ENCODE results near the gene CCDC92.

DNA sequence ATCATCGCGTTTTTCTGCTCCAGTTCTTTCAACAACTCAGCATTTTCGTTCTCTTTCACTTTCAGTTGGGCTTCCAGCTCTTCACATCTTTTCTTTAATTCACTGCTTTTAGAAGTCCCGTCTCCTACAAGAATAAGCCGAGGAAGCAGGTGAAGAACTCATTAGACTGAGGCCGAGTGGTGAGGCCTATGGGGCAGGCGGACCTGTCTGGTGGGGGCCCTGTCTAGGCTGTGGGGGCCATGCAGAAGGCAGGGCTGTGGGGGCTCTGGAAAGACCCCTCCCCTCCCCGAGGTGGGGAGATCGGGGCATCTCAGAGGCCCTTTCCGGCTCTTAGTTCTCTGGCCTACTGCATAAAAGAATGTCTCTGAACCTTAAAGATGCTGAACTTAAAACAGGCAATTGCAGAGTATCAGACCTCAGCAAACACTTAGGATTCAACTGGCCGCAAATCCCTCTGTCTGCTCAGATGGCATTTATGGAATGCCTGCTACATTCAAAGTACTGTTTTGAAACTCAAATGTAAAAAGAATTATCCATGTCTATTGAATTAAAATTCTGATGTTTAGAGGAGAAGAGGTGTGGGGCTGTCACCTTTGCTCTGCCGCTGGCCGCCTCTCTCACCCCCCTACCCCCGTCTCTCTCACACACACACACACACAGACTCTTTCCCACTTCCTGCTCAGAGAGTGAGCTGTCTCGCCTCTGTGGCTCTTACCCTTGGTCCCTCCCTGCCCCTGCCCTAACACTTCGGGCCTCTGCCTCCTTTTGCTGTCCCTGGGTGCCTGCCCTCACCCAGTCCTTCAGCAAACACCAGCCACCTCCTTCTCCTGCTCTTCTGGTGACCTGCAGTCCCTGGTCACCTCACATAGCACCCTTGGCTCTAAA is 34.7 kb downstream of the CCDC92 start:
- TF ChIP-seq, protein P1, sequence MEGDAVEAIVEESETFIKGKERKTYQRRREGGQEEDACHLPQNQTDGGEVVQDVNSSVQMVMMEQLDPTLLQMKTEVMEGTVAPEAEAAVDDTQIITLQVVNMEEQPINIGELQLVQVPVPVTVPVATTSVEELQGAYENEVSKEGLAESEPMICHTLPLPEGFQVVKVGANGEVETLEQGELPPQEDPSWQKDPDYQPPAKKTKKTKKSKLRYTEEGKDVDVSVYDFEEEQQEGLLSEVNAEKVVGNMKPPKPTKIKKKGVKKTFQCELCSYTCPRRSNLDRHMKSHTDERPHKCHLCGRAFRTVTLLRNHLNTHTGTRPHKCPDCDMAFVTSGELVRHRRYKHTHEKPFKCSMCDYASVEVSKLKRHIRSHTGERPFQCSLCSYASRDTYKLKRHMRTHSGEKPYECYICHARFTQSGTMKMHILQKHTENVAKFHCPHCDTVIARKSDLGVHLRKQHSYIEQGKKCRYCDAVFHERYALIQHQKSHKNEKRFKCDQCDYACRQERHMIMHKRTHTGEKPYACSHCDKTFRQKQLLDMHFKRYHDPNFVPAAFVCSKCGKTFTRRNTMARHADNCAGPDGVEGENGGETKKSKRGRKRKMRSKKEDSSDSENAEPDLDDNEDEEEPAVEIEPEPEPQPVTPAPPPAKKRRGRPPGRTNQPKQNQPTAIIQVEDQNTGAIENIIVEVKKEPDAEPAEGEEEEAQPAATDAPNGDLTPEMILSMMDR (IDR thresholded peaks at IDR 0.05; ENCODE audit: insufficient read depth, low read depth, low read length): no peak
- TF ChIP-seq EZH2 (IDR thresholded peaks at IDR 0.05; ENCODE audit: insufficient read depth, low read length): no peak

All from astrocyte (in vitro differentiated cells and primary cell).